ENCODE measurements around the gene WIPF2.

WIPF2 gene

GRCh38 chr17:40313668-40314583, 94.8 kb downstream of the WIPF2 start:
- no peak for DNase-seq (ENCODE audit: low read depth)

DNA sequence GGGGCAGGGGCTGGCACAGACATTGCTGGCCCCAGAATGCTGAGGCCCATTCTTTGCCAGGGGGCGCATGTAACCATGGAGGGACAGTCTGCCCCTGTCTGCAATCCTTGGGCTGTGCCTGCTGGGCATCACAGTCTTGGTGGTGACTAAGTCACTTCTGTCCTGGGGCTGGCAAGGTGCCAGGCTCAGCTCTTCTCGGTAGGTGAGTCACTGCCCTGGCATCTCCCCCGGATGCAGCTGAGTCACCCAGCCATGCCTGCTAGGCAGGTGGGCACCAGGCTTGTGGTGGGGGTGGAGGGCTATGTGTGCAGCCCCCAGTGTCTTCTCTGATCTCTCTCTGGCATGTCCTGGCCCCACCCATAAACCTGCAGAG, 95.5 kb downstream of the WIPF2 start:
- DNase-seq (ENCODE audit: low read depth): peak; percentile 63

- DNase-seq (ENCODE audit: low read depth): no peak
These were observed 96.1 kb downstream of the WIPF2 start for GRCh38 chr17:40315206-40315605.

DNA sequence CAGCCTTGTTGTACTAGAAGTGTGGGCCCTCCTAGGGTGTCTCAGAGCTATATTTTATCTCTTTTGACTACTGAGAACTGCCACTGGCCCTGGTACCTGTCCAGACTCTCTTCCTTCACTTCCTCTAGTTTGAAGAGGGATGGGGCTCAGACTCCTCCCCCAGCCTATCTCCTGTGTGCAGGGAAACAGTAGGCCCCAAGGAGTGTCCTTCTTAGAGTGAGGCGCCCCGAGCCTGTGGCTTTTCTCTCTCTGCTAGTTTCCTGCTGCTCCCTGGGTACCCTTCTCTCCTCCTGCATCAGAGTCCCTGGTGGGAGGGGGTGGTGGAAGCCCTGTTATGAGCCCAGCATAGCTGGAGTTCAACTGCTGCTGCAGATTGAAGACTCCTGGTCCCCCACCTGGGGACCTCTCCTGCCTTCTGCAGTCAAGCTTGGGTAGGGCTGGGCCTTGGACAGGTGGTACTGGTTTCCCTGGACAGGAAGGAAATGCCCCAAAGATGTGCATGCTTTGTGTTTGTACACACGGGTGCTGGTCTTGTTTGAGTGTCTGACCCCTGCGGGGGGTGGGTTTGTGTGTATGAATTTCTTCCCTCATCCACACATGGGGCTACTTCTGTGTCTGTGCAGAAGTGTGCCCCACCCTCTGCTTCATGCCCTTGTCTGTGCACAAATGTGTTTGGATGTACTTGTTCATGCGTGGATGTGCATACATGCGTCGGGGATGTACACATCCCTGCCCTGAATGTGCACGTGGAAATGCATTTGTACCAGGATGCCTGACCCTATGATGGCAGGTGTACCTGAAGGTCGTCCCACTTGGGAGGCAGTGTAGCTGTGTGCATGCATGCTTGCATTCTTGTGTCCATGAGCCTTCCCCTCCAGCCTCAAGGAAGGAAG, 96.8 kb downstream of the WIPF2 start:
- DNase-seq (ENCODE audit: low read depth): no peak

DNA sequence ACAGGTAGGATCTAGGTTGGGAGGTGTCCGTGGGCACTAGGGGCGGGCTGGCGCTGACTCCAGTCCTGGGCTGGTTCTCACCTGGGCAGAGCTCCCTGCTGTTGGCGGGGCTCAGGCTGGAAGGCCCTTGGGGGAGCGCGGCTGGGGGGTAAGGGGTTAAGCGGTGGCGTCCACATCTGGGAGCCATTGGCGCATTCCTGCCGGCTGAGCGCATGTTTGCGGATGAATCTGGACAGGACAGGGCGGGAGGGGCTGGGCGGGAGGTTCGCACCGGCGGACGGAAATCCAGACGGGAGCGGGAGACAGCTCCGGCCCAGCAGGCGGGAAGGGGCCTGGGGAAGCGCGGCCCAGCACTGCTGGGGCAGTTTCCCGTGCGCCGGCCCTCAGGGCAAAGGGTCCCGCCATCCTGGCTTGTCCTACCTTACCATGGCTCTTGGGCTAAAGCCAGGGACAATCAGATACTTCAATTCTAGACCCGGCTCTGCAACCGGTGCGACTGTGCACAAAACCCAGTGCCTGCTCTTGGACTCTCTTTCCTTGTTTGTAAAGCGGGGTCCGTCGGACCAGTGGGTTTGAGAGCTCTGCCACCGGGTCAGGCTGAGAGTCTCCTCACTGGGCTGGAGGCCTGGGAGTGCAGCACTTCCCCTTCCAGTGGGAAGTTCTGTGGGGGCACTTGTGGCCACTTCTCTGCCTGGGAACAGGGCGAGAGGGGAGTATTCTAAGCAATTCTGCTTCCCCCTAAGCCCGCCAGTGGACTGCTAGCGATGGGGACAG, 97.7 kb downstream of the WIPF2 start:
- DNase-seq (ENCODE audit: low read depth): no peak

DNA sequence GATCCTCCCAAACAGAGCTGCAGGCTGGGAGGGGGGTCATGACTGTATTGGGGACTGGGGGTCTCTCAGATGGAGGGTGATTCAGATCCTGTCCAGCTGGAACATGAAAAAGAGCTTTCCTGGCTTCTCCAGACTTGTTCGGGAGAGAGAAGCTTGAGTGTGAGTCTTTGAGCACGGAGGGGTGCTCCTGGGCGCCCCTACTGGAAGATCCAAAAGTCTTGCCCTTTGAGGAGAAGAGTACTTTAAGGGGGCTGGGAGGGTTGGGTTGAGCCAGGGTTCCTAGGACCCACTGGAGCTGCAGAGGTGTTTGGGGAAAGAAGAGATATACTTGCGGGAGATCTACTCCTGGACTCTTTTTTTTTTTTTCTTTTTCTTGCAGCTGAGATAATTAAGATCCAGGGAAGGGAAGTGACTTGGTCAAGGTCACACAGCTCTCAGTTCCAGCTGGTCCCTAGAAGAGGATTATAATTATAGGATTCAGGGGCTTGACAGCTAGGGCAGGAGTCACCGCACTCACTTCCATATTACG, 98.3 kb downstream of the WIPF2 start:
- no peak for DNase-seq (ENCODE audit: low read depth)

- peak; percentile 72 for DNase-seq (ENCODE audit: low read depth)
These were observed 99.1 kb downstream of the WIPF2 start for GRCh38 chr17:40317880-40318829.

- DNase-seq (ENCODE audit: low read depth): no peak
These were observed 99.8 kb downstream of the WIPF2 start for GRCh38 chr17:40318830-40319391.

GRCh38 chr17:40319651-40320540, 100.8 kb downstream of the WIPF2 start:
- no peak for DNase-seq (ENCODE audit: low read depth)

DNA sequence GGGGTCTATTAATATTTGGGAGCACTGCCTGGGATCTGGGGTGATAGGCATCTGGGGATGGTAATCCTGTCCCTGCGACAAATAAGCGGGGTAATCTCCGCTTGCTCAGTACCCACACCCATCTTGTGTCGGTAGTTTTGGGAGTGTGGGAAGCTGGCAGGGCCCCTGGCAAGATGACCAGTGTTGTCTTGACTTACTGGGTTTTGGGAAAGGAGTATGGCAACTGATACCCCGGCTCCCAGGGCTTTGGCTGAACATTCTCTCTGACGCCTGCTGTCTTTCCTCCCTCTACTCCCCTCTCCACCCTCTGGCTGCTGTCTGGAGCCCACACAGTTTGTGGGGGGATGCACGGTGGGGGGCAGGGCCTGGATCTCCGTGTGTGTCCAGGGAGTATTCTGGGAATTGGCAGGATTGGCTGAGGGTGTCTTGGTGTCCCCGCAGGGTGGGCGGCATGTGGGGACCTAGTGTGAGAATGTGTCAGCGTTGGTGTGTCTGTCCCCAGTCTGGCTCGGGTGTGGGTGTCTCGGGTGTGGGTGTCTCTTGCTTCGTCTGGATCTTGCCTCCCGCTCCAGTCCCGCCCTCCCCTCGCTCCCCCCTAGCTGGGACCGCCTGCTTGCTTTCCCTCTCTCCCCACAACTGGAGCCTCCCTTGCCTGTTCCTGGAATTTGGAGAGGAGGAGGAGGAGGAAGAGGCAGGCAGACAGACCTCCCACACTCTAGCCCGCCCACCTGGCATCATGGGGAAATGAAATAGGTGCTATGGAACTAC, 101.8 kb downstream of the WIPF2 start:
- no peak for DNase-seq (ENCODE audit: low read depth)

GRCh38 chr17:40321524-40321929, 102.4 kb downstream of the WIPF2 start:
- DNase-seq (ENCODE audit: low read depth): no peak

DNA sequence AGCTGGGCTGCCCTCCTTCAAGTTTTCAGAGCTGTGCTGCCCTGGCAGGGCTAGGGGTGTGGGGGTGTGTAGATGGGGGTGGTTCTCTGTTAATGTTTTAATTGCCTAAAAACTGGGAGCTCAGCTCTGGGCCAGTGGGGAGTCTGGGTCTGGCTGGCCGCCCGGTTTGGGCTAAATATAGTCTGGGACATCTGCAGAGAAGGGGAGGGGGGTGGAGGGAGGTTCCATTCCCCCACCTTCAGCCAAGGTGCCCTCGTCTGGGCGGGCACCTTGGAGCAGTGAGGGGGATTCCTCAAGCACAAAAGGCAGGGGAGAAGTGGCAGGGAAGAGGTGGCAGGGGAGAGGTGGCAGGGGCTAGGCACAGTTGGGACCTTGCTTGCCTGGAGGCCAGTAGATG, 102.9 kb downstream of the WIPF2 start:
- DNase-seq (ENCODE audit: low read depth): no peak

- peak; percentile 65 for DNase-seq (ENCODE audit: low read depth)
These were observed 103.5 kb downstream of the WIPF2 start for GRCh38 chr17:40322358-40323315.

DNA sequence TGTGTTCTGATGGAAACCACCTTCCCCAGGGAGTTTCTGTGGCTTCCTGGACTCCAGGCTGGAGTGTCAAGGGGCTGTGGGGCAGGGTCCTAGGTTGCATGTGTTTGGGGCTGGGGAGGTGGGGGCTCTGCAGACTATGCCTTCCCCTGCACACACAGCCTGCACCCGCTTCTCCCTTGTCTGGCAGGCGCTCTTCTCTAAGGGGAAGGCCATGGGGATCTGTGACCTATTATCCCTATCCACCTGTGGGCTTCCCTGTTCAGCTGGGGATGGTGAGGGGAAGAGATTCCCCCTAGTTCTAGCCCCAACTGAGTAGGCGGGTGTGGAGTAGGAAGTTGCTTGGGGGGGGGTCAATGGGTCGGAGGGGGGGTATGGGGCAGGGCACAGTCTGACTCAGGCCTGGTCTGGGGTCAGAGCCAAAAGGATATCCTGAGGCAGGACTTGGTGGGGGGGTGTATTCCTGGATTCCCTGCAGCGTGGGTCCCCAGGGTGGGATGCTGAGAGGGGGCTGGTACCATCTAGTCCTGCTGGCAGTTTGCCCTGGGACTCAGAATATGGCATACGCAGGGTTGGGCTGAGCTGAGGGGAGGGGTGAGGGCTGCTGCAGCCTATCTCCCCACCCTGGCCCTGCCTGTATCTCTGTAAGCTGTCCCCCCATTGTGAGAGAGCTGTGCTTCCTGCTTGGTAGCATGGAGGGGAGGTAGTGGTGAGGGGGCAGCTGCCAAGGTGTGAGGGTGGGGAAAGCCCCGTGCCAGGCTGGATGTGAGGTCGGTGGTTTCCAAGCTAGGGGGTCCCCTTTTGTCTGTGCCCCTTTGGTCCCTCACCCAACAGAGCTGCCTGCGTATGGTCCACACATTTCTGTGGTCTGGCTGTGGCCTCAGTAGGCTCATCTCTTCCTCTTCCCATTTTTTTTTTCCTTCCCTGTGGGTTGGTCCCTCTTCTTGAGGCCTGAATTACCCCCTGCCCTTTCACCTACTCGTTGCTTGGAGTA, 104.6 kb downstream of the WIPF2 start:
- DNase-seq (ENCODE audit: low read depth): no peak

DNA sequence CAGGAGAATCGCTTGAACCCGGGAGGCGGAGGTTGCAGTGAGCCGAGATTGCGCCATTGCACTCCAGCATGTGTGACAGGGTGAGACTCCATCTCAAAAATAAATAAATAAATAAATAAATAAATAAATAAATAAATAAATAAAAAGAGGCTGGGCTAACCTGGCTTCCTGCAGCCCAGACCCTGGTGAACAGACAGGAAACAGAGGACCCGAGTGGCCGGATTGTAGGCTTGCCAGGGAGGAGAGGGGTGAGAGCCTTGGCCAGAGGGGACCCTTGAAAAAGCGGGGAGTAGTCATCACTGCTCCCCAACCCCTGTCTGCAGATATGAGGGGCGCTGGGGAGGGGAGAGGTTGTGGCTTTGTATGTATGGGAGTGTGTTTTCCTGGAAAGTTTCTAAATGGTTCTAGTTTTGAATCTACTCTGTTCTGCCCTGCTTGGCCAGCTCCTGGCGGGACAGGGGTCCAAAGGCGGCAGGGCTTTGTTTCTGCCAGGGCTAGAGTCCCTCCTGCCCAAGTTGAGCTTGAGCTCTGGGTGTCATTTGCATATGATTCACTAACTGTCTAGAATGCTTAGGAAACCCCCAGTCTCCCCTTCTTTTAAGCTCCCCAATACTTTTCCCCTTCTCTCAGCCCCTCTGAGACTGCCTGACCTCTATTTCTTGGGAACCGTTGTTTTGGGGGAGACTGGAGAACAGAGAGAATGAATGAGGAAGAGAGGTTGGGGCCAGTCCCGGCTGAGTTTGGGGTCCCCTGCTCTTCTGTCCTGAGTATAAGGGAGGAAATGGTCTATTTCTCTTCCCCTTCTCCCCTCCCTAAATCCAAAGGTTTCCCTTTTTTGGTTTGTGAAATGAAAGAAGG, 106.3 kb downstream of the WIPF2 start:
- DNase-seq (ENCODE audit: low read depth): no peak

Data from stimulated activated CD8-positive, alpha-beta memory T cell treated with anti-CD3 and anti-CD28 coated beads, Interleukin-7, amount 100 ng/mL, for 24 hours (primary cell).